Measurements from ENCODE around the gene NBEA. TPM values are rescaled to one million over a fixed set of nuclear protein-coding genes. Genes with fewer than 3 reads are reported as not detected.

The NBEA gene
- total RNA-seq, 4 donors from 2014 or later = 1.4 to 14.9 (median 4.1) TPM

- Histone ChIP-seq H3K9me3 (no peaks in the 10 kb centered on the region), H3K27me3 (no peaks in the 10 kb centered on the region), H3K36me3 (no peaks in the 10 kb centered on the region), H3K4me3 (no peak overlapping the region), H3K4me1 (no peaks in the 10 kb centered on the region), H3K27ac (no peak overlapping the region)
- DNase-seq = no peak
- TF ChIP-seq POLR2A (IDR thresholded peaks at IDR 0.05) (no peak), CTCF (IDR thresholded peaks at IDR 0.05) (peak in 5 of 6 experiments; percentile 36 to 65 (median 60))
These were observed 222.4 kb downstream of the NBEA start for GRCh38 chr13:35164324-35164932.

- Histone ChIP-seq H3K27ac (no peak overlapping the region), H3K36me3 (no peaks in the 10 kb centered on the region), H3K9me3 (no peaks in the 10 kb centered on the region), H3K4me1 (no peaks in the 10 kb centered on the region), H3K4me3 (no peak overlapping the region), H3K27me3 (no peaks in the 10 kb centered on the region)
- no peak for DNase-seq
- no peak for TF ChIP-seq POLR2A (IDR thresholded peaks at IDR 0.05)
- no peak for TF ChIP-seq CTCF (IDR thresholded peaks at IDR 0.05)
These were observed 223.1 kb downstream of the NBEA start for GRCh38 chr13:35165205-35165604.

DNA sequence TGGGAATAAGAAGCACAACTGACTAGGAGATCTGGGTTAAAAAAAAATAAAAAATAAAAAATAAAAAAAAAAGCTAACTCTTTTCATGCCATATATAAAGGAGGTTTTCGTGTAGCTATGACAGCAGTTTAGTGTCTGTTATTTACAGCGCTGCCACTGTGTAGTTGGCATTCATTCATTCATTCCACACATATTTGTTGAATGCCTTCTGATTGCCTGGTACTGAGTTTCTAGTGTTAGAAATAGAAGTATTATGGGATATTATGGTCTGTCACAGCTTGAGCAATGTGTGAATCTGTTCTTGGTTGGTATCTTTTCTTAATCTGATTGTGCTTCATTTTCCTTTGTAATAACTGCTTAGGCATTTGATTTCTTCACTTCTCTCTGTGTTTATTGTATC, 237.4 kb downstream of the NBEA start:
- no peak for DNase-seq
- Histone ChIP-seq H3K4me1 (no peaks in the 10 kb centered on the region), H3K27ac (no peak overlapping the region), H3K9me3 (no peaks in the 10 kb centered on the region), H3K36me3 (no peaks in the 10 kb centered on the region), H3K27me3 (no peaks in the 10 kb centered on the region), H3K4me3 (no peak overlapping the region)
- no peak for TF ChIP-seq POLR2A (IDR thresholded peaks at IDR 0.05)
- TF ChIP-seq CTCF (IDR thresholded peaks at IDR 0.05) = no peak

GRCh38 chr13:35179920-35180663, 238.0 kb downstream of the NBEA start:
- no peak for TF ChIP-seq POLR2A (IDR thresholded peaks at IDR 0.05)
- TF ChIP-seq CTCF (IDR thresholded peaks at IDR 0.05) = no peak
- DNase-seq = no peak

DNA sequence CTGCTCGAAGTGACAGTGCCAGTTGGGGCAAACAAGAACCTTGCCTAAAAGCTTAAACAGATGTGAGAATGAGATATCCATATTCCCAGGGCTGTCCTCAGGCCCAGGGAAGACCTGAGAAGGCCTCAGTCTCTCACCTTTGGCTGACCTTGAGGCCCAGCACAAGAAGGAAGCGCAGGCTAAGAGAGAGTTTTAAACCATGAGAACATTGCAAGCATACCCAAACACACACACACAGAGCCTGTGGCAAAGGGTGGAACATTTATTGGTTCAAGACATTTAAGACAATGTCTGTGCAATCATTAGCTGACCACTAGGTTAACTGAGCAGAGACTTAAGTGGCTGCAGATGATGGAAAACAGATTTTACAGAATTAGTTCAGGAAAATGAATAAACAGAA, 248.2 kb downstream of the NBEA start:
- no peaks in the 10 kb centered on the region for H3K27me3 ChIP-seq
- DNase-seq = no peak
- H3K9me3 ChIP-seq = no peaks in the 10 kb centered on the region
- H3K4me1 ChIP-seq = no peaks in the 10 kb centered on the region
- H3K36me3 ChIP-seq = no peaks in the 10 kb centered on the region
- H3K4me3 ChIP-seq = no peak overlapping the region
- H3K27ac ChIP-seq = no peak overlapping the region
- TF ChIP-seq POLR2A (IDR thresholded peaks at IDR 0.05) (no peak), CTCF (IDR thresholded peaks at IDR 0.05) (no peak)

More at GRCh38 chr13:35179920-35180663, 238.0 kb downstream of the NBEA start:
- H3K36me3 ChIP-seq = no peaks in the 10 kb centered on the region
- H3K4me3 ChIP-seq = no peak overlapping the region
- H3K27ac ChIP-seq = no peak overlapping the region
- no peaks in the 10 kb centered on the region for H3K27me3 ChIP-seq
- no peaks in the 10 kb centered on the region for H3K9me3 ChIP-seq
- no peaks in the 10 kb centered on the region for H3K4me1 ChIP-seq
